IMR-90 (cell line): Measurements from ENCODE around the gene SLPI. TPM values are rescaled to one million over a fixed set of nuclear protein-coding genes. Genes with fewer than 3 reads are reported as not detected.

Source experiments
- ATAC-seq: fragments of 200-7000 bp; cut with Tn5 transposase; 2 replicates; pipeline ENCODE4 v1.9.1; 2020; ENCODE audit warnings: low read depth, mild to moderate bottlenecking, moderate library complexity
- BruUV-seq: library from RNA; stranded (reverse); fragments of 400-500 nt; replicated peaks from 2 replicates; lab custom pipeline; 2021; lab: Mats Ljungman, UMichigan
- CTCF ChIA-PET: fragments of 300-600 bp; formaldehyde crosslinking; extraction: SDS; loops from one replicate; lab custom pipeline; 2021; ENCODE audit warnings: antibody characterized with exemption; lab: Yijun Ruan, JAX
- POLR2A ChIA-PET: fragments of 300-600 bp; sonication (Branson Sonifier 250); formaldehyde crosslinking; loops from one replicate; lab custom pipeline; 2022; ENCODE audit warnings: antibody characterized with exemption; ENCODE audit not compliant: unreplicated experiment; lab: Charles Lee
- DNase-seq: peaks from one replicate; pipeline ENCODE4 v3.0.0; 2013
- H2AFZ ChIP-seq: replicated peaks from 2 replicates; pipeline ENCODE3; 2013; ENCODE audit warnings: low read length, mild to moderate bottlenecking; ENCODE audit not compliant: poor library complexity
- H2AK5ac ChIP-seq: 2 replicates; pipeline ENCODE4 v1.6.1; 2013; ENCODE audit warnings: low read depth, low read length, inconsistent platforms
- H2AK9ac ChIP-seq: replicated peaks from 2 replicates; pipeline ENCODE3; 2013; ENCODE audit warnings: mild to moderate bottlenecking, low read depth, low read length, moderate library complexity; ENCODE audit not compliant: poor library complexity
- H2BK120ac ChIP-seq: 2 replicates; pipeline ENCODE4 v1.6.1; 2013; ENCODE audit warnings: low read depth, low read length, inconsistent platforms
- H2BK15ac ChIP-seq: 3 replicates; pipeline ENCODE4 v1.6.1; 2013; ENCODE audit warnings: low read depth, low read length, inconsistent platforms
- H2BK20ac ChIP-seq: 2 replicates; pipeline ENCODE4 v1.6.1; 2013; ENCODE audit warnings: low read depth, mild to moderate bottlenecking, inconsistent platforms, low read length, moderate library complexity
- H2BK5ac ChIP-seq: 2 replicates; pipeline ENCODE4 v1.6.1; 2013; ENCODE audit warnings: mild to moderate bottlenecking, low read depth, low read length, inconsistent platforms; ENCODE audit not compliant: poor library complexity, severe bottlenecking
- H3K14ac ChIP-seq: replicated peaks from 2 replicates; pipeline ENCODE4 v1.6.1; 2013; ENCODE audit warnings: low read depth, low read length, inconsistent platforms
- H3K18ac ChIP-seq: 2 replicates; pipeline ENCODE4 v1.6.1; 2013; ENCODE audit warnings: low read depth, low read length, control low read depth
- H3K23ac ChIP-seq: 2 replicates; pipeline ENCODE4 v1.6.1; 2013; ENCODE audit warnings: low read depth, low read length, inconsistent platforms
- H3K27ac ChIP-seq: 2 replicates; pipeline ENCODE4 v1.5.1; 2013; ENCODE audit warnings: mild to moderate bottlenecking, control low read depth, low read length; ENCODE audit not compliant: insufficient read depth
- H3K27me3 ChIP-seq: 2 replicates; pipeline ENCODE4 v1.6.1; 2013; ENCODE audit warnings: low read length; ENCODE audit not compliant: control insufficient read depth, insufficient read depth
- H3K36me3 ChIP-seq: 2 replicates; pipeline ENCODE4 v1.6.1; 2013; ENCODE audit warnings: low read length, mixed read lengths; ENCODE audit not compliant: control insufficient read depth, insufficient read depth
- H3K4ac ChIP-seq: 2 replicates; pipeline ENCODE4 v1.6.1; 2013; ENCODE audit warnings: low read depth, low read length, inconsistent platforms
- H3K4me1 ChIP-seq: 2 replicates; pipeline ENCODE4 v1.6.1; 2013; ENCODE audit warnings: low read length, mixed read lengths; ENCODE audit not compliant: control insufficient read depth, insufficient read depth
- H3K4me2 ChIP-seq: 2 replicates; pipeline ENCODE4 v1.6.1; 2013; ENCODE audit warnings: low read depth, mild to moderate bottlenecking, control low read depth, low read length, moderate library complexity
- H3K4me3 ChIP-seq: 2 replicates; pipeline ENCODE4 v1.5.1; 2013; ENCODE audit warnings: low read depth, mild to moderate bottlenecking, control low read depth, low read length, moderate library complexity; ENCODE audit not compliant: insufficient read depth
- H3K56ac ChIP-seq: 2 replicates; pipeline ENCODE4 v1.6.1; 2013; ENCODE audit warnings: low read length, inconsistent platforms; ENCODE audit not compliant: insufficient read depth; ENCODE audit errors: extremely low read depth
- H3K79me1 ChIP-seq, 2 experiments: 2 replicates each; pipeline ENCODE4 v1.6.1; 2013; ENCODE audit warnings: low read length in 2 of 2, inconsistent platforms in 1 of 2, low read depth in 1 of 2
- H3K9ac ChIP-seq: 2 replicates; pipeline ENCODE4 v1.6.1; 2013; ENCODE audit warnings: low read depth, low read length, control low read depth
- H3K9me1 ChIP-seq: 2 replicates; pipeline ENCODE4 v1.6.1; 2013; ENCODE audit warnings: low read length, inconsistent platforms; ENCODE audit not compliant: insufficient read depth
- H3K9me3 ChIP-seq: 2 replicates; pipeline ENCODE4 v1.6.1; 2013; ENCODE audit warnings: low read length; ENCODE audit not compliant: control insufficient read depth, insufficient read depth
- H4K20me1 ChIP-seq: 2 replicates; pipeline ENCODE4 v1.6.1; 2013; ENCODE audit warnings: low read length, inconsistent platforms; ENCODE audit not compliant: insufficient read depth
- H4K5ac ChIP-seq: 2 replicates; pipeline ENCODE4 v1.6.1; 2013; ENCODE audit warnings: mild to moderate bottlenecking, low read depth, low read length, control low read depth
- H4K8ac ChIP-seq, 2 experiments: 2 replicates each; pipeline ENCODE4 v1.6.1; 2013; ENCODE audit warnings: low read depth in 2 of 2, low read length in 2 of 2, control low read depth in 1 of 2, inconsistent platforms in 1 of 2
- H4K91ac ChIP-seq: 2 replicates; pipeline ENCODE4 v1.6.1; 2013; ENCODE audit warnings: low read depth, low read length, inconsistent platforms; ENCODE audit not compliant: insufficient read depth
- NFE2L2 ChIP-seq: fragments of 150-350 bp; IDR thresholded peaks from 2 replicates; pipeline ENCODE4 v1.6.1; 2016; ENCODE audit warnings: low read depth, mild to moderate bottlenecking, low read length
- WGBS, 2 experiments: methylation state at CpG; one replicate each; pipeline versions ENCODE4 v1.1.5 to v1.1.7; 2013; ENCODE audit warnings: missing lambda C conversion rate in 2 of 2; ENCODE audit not compliant: insufficient read length in 1 of 2; ENCODE audit errors: extremely low coverage in 2 of 2; 5-methylcytosine and 5-hydroxymethylcytosine counted together
- dilution Hi-C: fragments of 300-500 bp; cut with HindIII; formaldehyde crosslinking; loops from one replicate; pipeline ENCODE4 v1.14.3; 2018; ENCODE audit warnings: low sequenced_read_pairs; ENCODE audit not compliant: unreplicated experiment
- in situ Hi-C: fragments of 300-500 bp; cut with MboI; formaldehyde crosslinking; loops from 3 replicates; pipeline ENCODE4 v1.14.3; 2019; ENCODE audit warnings: low sequenced_read_pairs, inconsistent platforms, mixed read lengths
- intact Hi-C: fragments of 100-400 bp; cut with micrococcal nuclease; formaldehyde crosslinking; loops from 2 replicates; pipeline ENCODE4 v1.10.0; 2022
- polyA plus RNA-seq, 3 experiments: library from polyadenylated mRNA; depleted of rRNA; stranded (reverse); fragments of >200 nt; gene quantifications; 2 replicates each; pipeline ENCODE4 v1.2.3, GENCODE V29; 2012; ENCODE audit warnings: low replicate concordance in 1 of 3
- total RNA-seq: library from RNA; depleted of rRNA; stranded (reverse); fragments of >200 nt; gene quantifications from 2 replicates; pipeline ENCODE4 v1.2.3, GENCODE V29; 2012

Gene SLPI
- total and polyA plus RNA-seq, 2 of the 4 experiments (the other 2 are of a cell fraction): not detected

- Histone ChIP-seq H2BK15ac (no peak within 1 kb of the TSS), H3K27me3 (no peaks in the 10 kb centered on the region; the same call in 1 of the 2 replicates), H3K4ac (no peak within 1 kb of the TSS), H4K91ac (no peak within 1 kb of the TSS), H2BK20ac (no peak within 1 kb of the TSS), H4K5ac (no peak within 1 kb of the TSS), H3K14ac (no peak within 1 kb of the TSS), H4K8ac (no peak within 1 kb of the TSS), H3K4me3 (no peak within 1 kb of the TSS), H3K18ac (no peak within 1 kb of the TSS), H3K23ac (no peak within 1 kb of the TSS), H3K36me3 (no peaks in the 10 kb centered on the region), H3K56ac (no peak within 1 kb of the TSS), H3K4me2 (no peak within 1 kb of the TSS), H2AK5ac (no peak within 1 kb of the TSS), H3K9ac (no peak within 1 kb of the TSS), H3K27ac (no peak within 1 kb of the TSS), H2BK120ac (no peak within 1 kb of the TSS), H2BK5ac (no peak within 1 kb of the TSS), H3K4me1 (no peaks in the 10 kb centered on the region), H4K20me1 (no peaks in the 10 kb centered on the region), H3K9me1 (no peaks in the 10 kb centered on the region), H3K79me1 (no peaks in the 10 kb centered on the region), H2AK9ac (no peak within 1 kb of the TSS), H2AFZ (no peak within 1 kb of the TSS), H3K9me3 (no peaks in the 10 kb centered on the region)
- no peak for DNase-seq
- ATAC-seq: no peak
- BruUV-seq: no TSS peak
- WGBS, 2 experiments: no CpG with 5 or more reads among the region's 4 CpGs
- intact Hi-C loops: no loop called here
- in situ Hi-C loops: no loop called here
- no peak for TF ChIP-seq NFE2L2
- dilution Hi-C loops: no loop called here
- ChIA-PET POLR2A (no interaction called here), CTCF (no interaction called here)
These were observed 33.3 kb downstream of the SLPI start, which contains the start of gene SEMG2 for GRCh38 chr20:45221076-45221475. Gene SEMG2, plus strand, starts transcription at chr20:45221373. Its CDS starts 17 bp downstream, at chr20:45221390.
